ENCODE data around the gene UBALD2. TPM values are rescaled to one million over a fixed set of nuclear protein-coding genes. Genes with fewer than 3 reads are reported as not detected.
"Not testable (repeated sequence)": the region's sequence is repeated elsewhere in the genome, so short reads cannot be mapped to it uniquely, and the experiment has no call there.

The UBALD2 gene
- total RNA-seq, 3 donors from 2014 or later: 11.1 to 15.1 (median 13.0) TPM

DNA sequence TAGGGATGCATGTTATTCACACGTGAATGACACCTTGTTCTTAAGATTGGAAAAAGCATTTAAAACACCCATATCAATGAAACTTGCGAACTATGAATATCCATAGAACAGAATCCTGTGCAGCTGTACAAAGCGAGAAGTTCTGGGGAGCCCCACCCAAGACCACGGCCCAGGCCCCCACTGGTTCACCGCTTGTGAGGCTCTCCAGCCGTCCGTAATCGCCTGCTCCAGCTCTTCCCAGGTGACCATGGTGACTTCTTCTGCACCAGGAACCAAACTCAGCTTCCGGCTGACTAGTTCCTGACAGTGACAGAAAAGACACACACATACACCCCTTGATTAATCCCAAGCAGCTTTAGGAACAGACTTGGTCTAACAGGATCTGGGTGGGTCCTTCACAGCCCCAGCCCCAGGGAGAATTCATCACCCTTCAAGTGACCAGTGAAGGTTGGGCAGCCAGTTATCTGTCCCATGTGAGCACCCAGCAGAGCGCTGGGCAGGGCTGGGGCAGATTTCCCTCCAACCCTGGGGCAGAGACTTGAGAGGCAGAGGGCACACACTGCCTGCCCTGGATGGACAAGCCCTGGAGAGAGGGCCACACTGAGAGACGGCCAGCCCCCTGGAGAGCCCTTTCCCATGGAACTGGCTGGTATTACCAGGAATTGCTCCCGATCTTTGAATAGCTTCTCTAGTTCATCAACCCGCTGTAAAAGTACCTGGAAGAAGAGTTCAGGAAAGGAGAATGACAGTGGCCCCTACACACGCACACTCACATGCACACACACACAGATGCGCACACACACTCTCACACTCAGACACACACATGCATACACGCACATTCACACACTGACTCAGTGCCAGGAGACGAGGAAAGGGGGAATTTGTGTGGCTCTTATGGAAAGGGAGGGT lies 39.3 kb downstream of the UBALD2 start:
- TF ChIP-seq POLR2AphosphoS5 (IDR thresholded peaks at IDR 0.05): no peak
- no peaks in the 10 kb centered on the region for H3K27me3 ChIP-seq
- no peaks in the 10 kb centered on the region for H3K9me3 ChIP-seq
- no peaks in the 10 kb centered on the region for H3K4me1 ChIP-seq
- no peak overlapping the region for H3K27ac ChIP-seq
- no peak overlapping the region for H3K4me3 ChIP-seq
- H3K36me3 ChIP-seq: no peaks in the 10 kb centered on the region
- intact Hi-C loops (cut with DNase I; ENCODE audit: low total_unique reads): loop anchor here (5.0 kb wide), 1 partner anchor 93 kb away; no protein-coding TSS in a partner anchor
- DNase-seq (ENCODE audit: low spot score in 2 of 2): no peak

DNA sequence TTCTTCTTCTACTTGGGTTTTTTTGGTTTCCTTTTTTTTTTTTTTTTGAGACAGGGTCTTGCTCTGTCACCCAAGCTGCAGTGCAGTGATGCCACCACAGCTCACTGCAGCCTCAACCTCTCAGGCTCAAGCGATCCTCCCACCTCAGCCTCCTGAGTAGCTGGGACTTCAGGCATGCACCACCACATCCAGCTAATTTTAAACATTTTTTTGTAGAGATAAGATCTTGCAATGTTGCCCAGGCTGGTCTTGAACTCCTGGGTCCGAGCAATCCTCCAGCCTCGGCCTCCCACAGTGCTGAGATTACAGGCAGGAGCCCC lies 39.9 kb downstream of the UBALD2 start:
- H3K4me1 ChIP-seq; H3K36me3 ChIP-seq; H3K27me3 ChIP-seq; H3K4me3 ChIP-seq; H3K9me3 ChIP-seq; DNase-seq (ENCODE audit: low spot score in 2 of 2); H3K27ac ChIP-seq: not testable (repeated sequence)
- intact Hi-C loops (cut with DNase I; ENCODE audit: low total_unique reads): loop anchor here (5.0 kb wide), 1 partner anchor 92 kb away; no protein-coding TSS in a partner anchor

- H3K27ac ChIP-seq: no peak overlapping the region
- DNase-seq (ENCODE audit: low spot score in 2 of 2): no peak
- TF ChIP-seq, protein P1, sequence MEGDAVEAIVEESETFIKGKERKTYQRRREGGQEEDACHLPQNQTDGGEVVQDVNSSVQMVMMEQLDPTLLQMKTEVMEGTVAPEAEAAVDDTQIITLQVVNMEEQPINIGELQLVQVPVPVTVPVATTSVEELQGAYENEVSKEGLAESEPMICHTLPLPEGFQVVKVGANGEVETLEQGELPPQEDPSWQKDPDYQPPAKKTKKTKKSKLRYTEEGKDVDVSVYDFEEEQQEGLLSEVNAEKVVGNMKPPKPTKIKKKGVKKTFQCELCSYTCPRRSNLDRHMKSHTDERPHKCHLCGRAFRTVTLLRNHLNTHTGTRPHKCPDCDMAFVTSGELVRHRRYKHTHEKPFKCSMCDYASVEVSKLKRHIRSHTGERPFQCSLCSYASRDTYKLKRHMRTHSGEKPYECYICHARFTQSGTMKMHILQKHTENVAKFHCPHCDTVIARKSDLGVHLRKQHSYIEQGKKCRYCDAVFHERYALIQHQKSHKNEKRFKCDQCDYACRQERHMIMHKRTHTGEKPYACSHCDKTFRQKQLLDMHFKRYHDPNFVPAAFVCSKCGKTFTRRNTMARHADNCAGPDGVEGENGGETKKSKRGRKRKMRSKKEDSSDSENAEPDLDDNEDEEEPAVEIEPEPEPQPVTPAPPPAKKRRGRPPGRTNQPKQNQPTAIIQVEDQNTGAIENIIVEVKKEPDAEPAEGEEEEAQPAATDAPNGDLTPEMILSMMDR (IDR thresholded peaks at IDR 0.05): no peak
- TF ChIP-seq POLR2AphosphoS5 (IDR thresholded peaks at IDR 0.05) (no peak), POLR2A (IDR thresholded peaks at IDR 0.05) (no peak)
- H3K27me3 ChIP-seq: no peaks in the 10 kb centered on the region
- no peaks in the 10 kb centered on the region for H3K4me1 ChIP-seq
- H3K36me3 ChIP-seq: peaks cover 5% of the 10 kb centered on the region
- H3K4me3 ChIP-seq: no peak overlapping the region
- no peaks in the 10 kb centered on the region for H3K9me3 ChIP-seq
- intact Hi-C loops (cut with DNase I; ENCODE audit: low total_unique reads): loop anchor here (5.0 kb wide), 1 partner anchor 90 kb away; no protein-coding TSS in a partner anchor
These were observed 42.3 kb downstream of the UBALD2 start for GRCh38 chr17:76307299-76307965.

DNA sequence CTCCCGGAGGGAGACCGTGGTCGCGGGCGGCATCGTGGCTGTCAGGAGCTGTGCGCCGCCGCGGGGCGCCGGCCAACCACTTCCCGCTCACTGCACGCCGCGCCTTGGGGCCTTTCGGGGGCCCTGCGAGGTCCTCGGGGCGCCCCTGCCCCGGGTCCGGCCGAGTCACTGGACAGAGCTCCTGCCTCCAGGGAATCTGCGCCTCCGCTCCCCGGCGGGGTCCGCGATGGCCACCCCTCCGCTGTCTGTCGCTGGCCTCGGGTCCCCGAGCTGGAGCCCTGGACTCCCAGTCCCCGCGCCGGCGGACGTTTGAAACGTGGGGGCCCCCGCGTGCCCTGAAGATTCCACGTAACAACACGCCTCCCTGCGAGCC lies 42.8 kb downstream of the UBALD2 start, which contains the start of gene QRICH2:
TSS of gene QRICH2 (minus strand) at position 311 of the 373 bp plus-strand sequence. CDS start at position 33, 278 bp downstream.
- TF ChIP-seq POLR2AphosphoS5 (IDR thresholded peaks at IDR 0.05) (no peak), POLR2A (IDR thresholded peaks at IDR 0.05) (no peak)
- TF ChIP-seq, protein P1 (IDR thresholded peaks at IDR 0.05): no peak
- H3K36me3 ChIP-seq: peaks cover 5% of the 10 kb centered on the region
- intact Hi-C loops (cut with DNase I; ENCODE audit: low total_unique reads): loop anchor here (5.0 kb wide), 1 partner anchor 89 kb away; no protein-coding TSS in a partner anchor

DNA sequence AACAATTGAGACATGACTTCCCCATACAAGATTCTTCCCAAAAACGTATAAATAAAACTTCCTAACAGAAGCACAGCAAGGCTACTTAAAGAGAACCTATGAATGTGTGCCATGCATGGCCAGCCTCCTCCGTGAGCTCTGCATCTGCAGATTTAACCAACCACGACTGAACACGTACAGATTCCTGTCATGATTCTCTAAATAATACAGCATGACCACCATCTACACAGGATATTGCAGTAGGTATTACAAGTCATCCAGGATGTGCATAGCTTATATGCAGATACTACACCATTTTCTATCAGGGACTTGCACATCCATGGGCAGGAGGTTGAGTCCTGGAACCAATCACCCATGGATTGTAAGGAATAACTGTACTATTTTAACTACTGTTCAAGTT lies 44.3 kb downstream of the UBALD2 start:
- H3K36me3 ChIP-seq: peaks cover 5% of the 10 kb centered on the region
- H3K9me3 ChIP-seq: no peaks in the 10 kb centered on the region
- no peaks in the 10 kb centered on the region for H3K4me1 ChIP-seq
- H3K27me3 ChIP-seq: no peaks in the 10 kb centered on the region
- H3K27ac ChIP-seq: no peak overlapping the region
- no peak overlapping the region for H3K4me3 ChIP-seq
- no peak for DNase-seq (ENCODE audit: low spot score in 2 of 2)
- TF ChIP-seq, protein P1 (IDR thresholded peaks at IDR 0.05): no peak
- TF ChIP-seq POLR2A (IDR thresholded peaks at IDR 0.05) (no peak), POLR2AphosphoS5 (IDR thresholded peaks at IDR 0.05) (no peak)
- intact Hi-C loops (cut with DNase I; ENCODE audit: low total_unique reads): loop anchor here (5.0 kb wide), 1 partner anchor 88 kb away; no protein-coding TSS in a partner anchor

More for the DNA sequence above, 42.8 kb downstream of the UBALD2 start, which contains the start of gene QRICH2:
- Histone ChIP-seq H3K27ac (no peak within 1 kb of the TSS), H3K27me3 (no peaks in the 10 kb centered on the region), H3K4me1 (no peaks in the 10 kb centered on the region), H3K9me3 (no peaks in the 10 kb centered on the region), H3K4me3 (no peak within 1 kb of the TSS)
- DNase-seq (ENCODE audit: low spot score in 2 of 2): no peak

DNA sequence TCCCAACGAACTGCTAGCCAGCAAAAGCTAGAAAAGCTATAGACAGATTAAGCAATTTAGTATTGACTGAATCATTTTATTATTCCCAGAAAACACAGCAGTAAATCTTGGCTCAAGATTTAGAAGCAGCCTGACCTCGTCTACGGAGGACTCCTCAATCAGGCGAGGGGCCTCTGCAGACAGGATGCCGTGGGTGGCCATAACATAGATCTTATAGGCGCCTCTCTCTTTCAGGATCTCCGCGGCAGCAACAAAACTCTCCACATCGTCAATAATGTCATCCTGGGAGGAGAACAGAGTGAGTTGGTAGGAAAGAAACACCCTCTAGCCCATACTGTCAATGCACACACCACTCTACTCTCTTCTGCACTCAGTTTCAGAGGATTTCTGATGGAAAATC lies 47.6 kb downstream of the UBALD2 start:
- Histone ChIP-seq H3K36me3 (peaks cover 5% of the 10 kb centered on the region), H3K27me3 (no peaks in the 10 kb centered on the region), H3K27ac (no peak overlapping the region), H3K4me3 (no peak overlapping the region), H3K9me3 (no peaks in the 10 kb centered on the region), H3K4me1 (no peaks in the 10 kb centered on the region)
- intact Hi-C loops (cut with DNase I; ENCODE audit: low total_unique reads): no loop called here
- no peak for TF ChIP-seq POLR2AphosphoS5 (IDR thresholded peaks at IDR 0.05)
- peak in 1 of 2 donors; percentile 15 for DNase-seq (ENCODE audit: low spot score in 2 of 2)

Data from breast epithelium (tissue), 4 donors.